Retinal pigment epithelial cell (primary cell): Measurements from ENCODE around the gene EXOG.

Source experiments
- DNase-seq: peaks from one replicate; pipeline ENCODE4 v3.0.0-alpha.2; 2010; ENCODE audit warnings: low read depth
- H3K4me3 ChIP-seq: 2 replicates; pipeline ENCODE4 v1.5.1; 2011; ENCODE audit warnings: mild to moderate bottlenecking, low read length, control low read depth, moderate library complexity
- CTCF ChIP-seq: conservative IDR thresholded peaks from 2 replicates; pipeline ENCODE4 v1.5.1; 2011; ENCODE audit warnings: low read depth, low read length, control low read depth, inconsistent platforms

The EXOG gene

GRCh38 chr3:38454884-38455638 lies 41.1 kb upstream of the EXOG start:
- DNase-seq = no peak
- no peak for TF ChIP-seq CTCF
- peak overlapping the region; percentile 70 for H3K4me3 ChIP-seq

GRCh38 chr3:38455639-38456430 lies 40.3 kb upstream of the EXOG start:
- TF ChIP-seq CTCF = no peak
- peak overlapping the region; percentile 70 for H3K4me3 ChIP-seq
- DNase-seq = no peak

GRCh38 chr3:38457111-38458003 lies 38.8 kb upstream of the EXOG start:
- no peak for DNase-seq

DNA sequence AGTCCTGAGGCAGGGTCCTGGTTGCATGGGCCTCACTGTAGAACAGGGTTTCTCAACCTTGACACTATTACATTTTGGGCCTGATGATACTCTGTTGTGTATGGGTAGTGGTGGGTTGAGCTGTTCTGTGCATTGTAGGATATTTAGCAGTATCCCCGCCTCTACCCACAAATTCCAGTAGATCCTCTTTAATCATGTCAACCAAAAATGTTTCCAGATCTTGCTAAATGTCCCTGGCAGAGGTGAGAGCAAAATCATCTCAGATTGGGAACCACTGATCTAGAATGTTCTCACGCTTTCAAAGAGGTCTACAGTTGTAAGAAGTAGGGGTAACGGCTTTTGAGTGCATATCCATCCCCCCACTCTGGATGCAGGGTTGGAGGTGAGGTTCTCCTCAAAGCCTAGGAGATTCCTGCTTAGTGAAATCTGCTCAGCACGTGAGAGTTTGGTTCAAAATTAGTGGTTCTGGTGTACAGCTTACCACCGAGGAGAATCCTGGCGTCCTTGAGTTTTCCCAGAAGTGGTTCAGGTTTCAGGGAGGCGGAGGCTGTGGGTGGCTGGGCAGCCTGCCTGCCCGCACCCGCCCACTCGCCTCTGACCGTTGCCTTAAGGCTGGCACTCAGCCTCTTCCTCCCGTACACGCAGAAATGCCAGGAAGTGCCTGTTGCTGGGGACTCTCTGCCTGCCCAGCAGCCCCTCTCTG lies 37.2 kb upstream of the EXOG start:
- no peak overlapping the region for H3K4me3 ChIP-seq
- no peak for DNase-seq
- no peak for TF ChIP-seq CTCF

More at GRCh38 chr3:38457111-38458003, 38.8 kb upstream of the EXOG start:
- H3K4me3 ChIP-seq = no peak overlapping the region
- TF ChIP-seq CTCF = no peak

DNA sequence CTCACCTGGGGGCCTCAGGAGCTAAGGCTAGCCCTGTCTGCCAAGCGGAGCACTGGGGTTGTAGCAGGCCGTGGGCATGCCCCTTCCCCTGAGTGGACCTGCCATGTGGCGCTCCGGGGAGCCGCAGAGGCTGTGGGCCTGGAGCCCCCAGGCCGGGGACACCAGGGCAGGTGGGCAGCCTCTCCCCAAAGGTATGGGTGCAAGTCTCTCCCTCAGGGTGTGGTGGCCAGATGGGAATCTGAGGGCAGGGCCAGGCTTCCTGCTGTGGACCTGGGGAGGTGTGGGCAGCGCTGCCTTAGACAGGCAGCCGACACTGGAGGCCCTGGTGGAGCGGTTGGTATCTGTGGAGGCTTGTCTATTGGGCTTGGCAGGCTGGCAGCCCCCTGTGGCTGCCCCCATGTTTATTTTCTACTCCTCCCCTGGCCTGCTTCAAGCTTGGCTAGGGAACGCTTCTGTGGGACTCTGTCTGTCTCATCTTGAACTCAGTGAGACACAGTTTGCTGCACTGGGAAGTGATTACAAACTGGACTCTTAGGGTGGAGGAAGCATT lies 36.6 kb upstream of the EXOG start:
- H3K4me3 ChIP-seq = no peak overlapping the region
- DNase-seq = no peak
- no peak for TF ChIP-seq CTCF
